Caco-2 (cell line): ENCODE data around the gene FRMD6. TPM values are rescaled to one million over a fixed set of nuclear protein-coding genes. Genes with fewer than 3 reads are reported as not detected.

ENCODE experiments used
- BruUV-seq: library from RNA; stranded (reverse); fragments of 400-500 nt; replicated peaks from 2 replicates; lab custom pipeline; 2021; lab: Mats Ljungman, UMichigan
- CTCF ChIA-PET: fragments of 300-600 bp; sonication (Branson Sonifier 250); formaldehyde crosslinking; loops from one replicate; lab custom pipeline; 2022; ENCODE audit warnings: antibody characterized with exemption; lab: Charles Lee
- POLR2A ChIA-PET: fragments of 300-600 bp; sonication (Branson Sonifier 250); formaldehyde crosslinking; loops from one replicate; lab custom pipeline; 2022; ENCODE audit warnings: antibody characterized with exemption; lab: Charles Lee
- DNase-seq, 2 experiments: peaks; one replicate each; pipeline versions ENCODE4 v3.0.0 to v3.0.0-alpha.2; 2020 to 2022
- H3K27me3 ChIP-seq: replicated peaks from 2 replicates; pipeline ENCODE4 v1.6.0; 2011; ENCODE audit warnings: low read length; ENCODE audit not compliant: control insufficient read depth, insufficient read depth
- H3K36me3 ChIP-seq: 2 replicates; pipeline ENCODE4 v1.5.1; 2011; ENCODE audit warnings: low read length; ENCODE audit not compliant: control insufficient read depth, insufficient read depth
- H3K4me1 ChIP-seq: fragments of 250-450 bp; sonication (Bioruptor Pico); 2 replicates; pipeline ENCODE4 v1.5.1; 2020; ENCODE audit warnings: mild to moderate bottlenecking
- H3K4me3 ChIP-seq: 2 replicates; pipeline ENCODE4 v1.5.1; 2011; ENCODE audit warnings: low read depth, mild to moderate bottlenecking, control low read depth, low read length
- H3K9me3 ChIP-seq: fragments of 250-450 bp; sonication (Bioruptor Pico); 2 replicates; pipeline ENCODE4 v1.5.1; 2020; ENCODE audit warnings: mild to moderate bottlenecking, moderate library complexity
- H3K27ac Mint-ChIP-seq: one replicate; pipeline ENCODE4 v1.8.0; 2022; ENCODE audit warnings: mixed read lengths; ENCODE audit not compliant: unreplicated experiment
- H3K27me3 Mint-ChIP-seq: one replicate; pipeline ENCODE4 v1.8.0; 2022; ENCODE audit warnings: mixed read lengths; ENCODE audit not compliant: insufficient read depth, unreplicated experiment
- H3K36me3 Mint-ChIP-seq: one replicate; pipeline ENCODE4 v1.8.0; 2022; ENCODE audit warnings: mild to moderate bottlenecking, mixed read lengths; ENCODE audit not compliant: insufficient read depth, unreplicated experiment
- H3K4me1 Mint-ChIP-seq: one replicate; pipeline ENCODE4 v1.8.0; 2022; ENCODE audit warnings: low read depth, mixed read lengths; ENCODE audit not compliant: unreplicated experiment
- H3K4me3 Mint-ChIP-seq: one replicate; pipeline ENCODE4 v1.8.0; 2022; ENCODE audit warnings: mild to moderate bottlenecking, moderate library complexity, mixed read lengths; ENCODE audit not compliant: unreplicated experiment
- H3K9me3 Mint-ChIP-seq: one replicate; pipeline ENCODE4 v1.8.0; 2022; ENCODE audit warnings: mixed read lengths; ENCODE audit not compliant: unreplicated experiment
- intact Hi-C: fragments of 100-400 bp; cut with micrococcal nuclease; formaldehyde crosslinking; loops from one replicate; pipeline ENCODE4 v1.10.0; 2022; ENCODE audit not compliant: unreplicated experiment
- total RNA-seq: library from RNA; stranded (reverse); gene quantifications from 2 replicates; pipeline ENCODE4 v1.2.3, GENCODE V29; 2022
- TF ChIP-seq, protein P1 (sequence below), 2 experiments: fragments of 200-600 bp in 1 of 2; IDR thresholded peaks; 1 replicate in 1 of 2; 2 replicates in 1 of 2; pipeline versions ENCODE4 v1.5.1 to v1.8.0; 2011 to 2022; ENCODE audit warnings: antibody characterized with exemption in 1 of 2, control low read depth in 1 of 2, inconsistent platforms in 1 of 2, low read depth in 1 of 2, low read length in 1 of 2, mild to moderate bottlenecking in 1 of 2, moderate library complexity in 1 of 2; ENCODE audit not compliant: insufficient read depth in 1 of 2, severe bottlenecking in 1 of 2, unreplicated experiment in 1 of 2

FRMD6 gene
- total RNA-seq, 1 experiment from 2014 or later: 35.7 TPM

DNA sequence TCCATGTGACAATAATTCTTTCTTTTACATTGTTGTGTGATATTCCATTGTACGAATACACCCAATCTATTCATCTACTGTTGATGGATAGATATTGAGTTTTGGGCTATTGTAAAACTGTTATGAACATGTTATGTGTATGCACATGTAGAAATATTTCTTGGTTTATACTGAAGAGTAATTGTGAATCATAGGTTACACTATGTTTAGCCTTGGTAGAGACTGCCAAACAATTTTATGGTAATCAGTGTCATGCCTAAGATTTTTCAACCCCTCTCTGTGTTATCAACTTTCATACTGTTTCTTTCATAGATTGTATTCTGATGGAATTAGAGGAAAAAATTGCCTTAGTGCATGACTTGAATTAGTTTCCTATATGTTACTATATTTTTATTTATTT, 39.5 kb downstream of the FRMD6 start:
- Mint-ChIP-seq H3K4me1 (no peaks in the 10 kb centered on the region), H3K27me3 (no peaks in the 10 kb centered on the region), H3K9me3 (no peaks in the 10 kb centered on the region), H3K4me3 (no peak overlapping the region), H3K36me3 (no peaks in the 10 kb centered on the region), H3K27ac (no peak overlapping the region)
- ChIA-PET POLR2A (no interaction called here), CTCF (no interaction called here)
- Histone ChIP-seq H3K36me3 (no peaks in the 10 kb centered on the region), H3K27me3 (no peaks in the 10 kb centered on the region), H3K9me3 (no peaks in the 10 kb centered on the region), H3K4me3 (no peak overlapping the region), H3K4me1 (no peaks in the 10 kb centered on the region)
- intact Hi-C loops: no loop called here
- DNase-seq: no peak
- TF ChIP-seq, protein P1, sequence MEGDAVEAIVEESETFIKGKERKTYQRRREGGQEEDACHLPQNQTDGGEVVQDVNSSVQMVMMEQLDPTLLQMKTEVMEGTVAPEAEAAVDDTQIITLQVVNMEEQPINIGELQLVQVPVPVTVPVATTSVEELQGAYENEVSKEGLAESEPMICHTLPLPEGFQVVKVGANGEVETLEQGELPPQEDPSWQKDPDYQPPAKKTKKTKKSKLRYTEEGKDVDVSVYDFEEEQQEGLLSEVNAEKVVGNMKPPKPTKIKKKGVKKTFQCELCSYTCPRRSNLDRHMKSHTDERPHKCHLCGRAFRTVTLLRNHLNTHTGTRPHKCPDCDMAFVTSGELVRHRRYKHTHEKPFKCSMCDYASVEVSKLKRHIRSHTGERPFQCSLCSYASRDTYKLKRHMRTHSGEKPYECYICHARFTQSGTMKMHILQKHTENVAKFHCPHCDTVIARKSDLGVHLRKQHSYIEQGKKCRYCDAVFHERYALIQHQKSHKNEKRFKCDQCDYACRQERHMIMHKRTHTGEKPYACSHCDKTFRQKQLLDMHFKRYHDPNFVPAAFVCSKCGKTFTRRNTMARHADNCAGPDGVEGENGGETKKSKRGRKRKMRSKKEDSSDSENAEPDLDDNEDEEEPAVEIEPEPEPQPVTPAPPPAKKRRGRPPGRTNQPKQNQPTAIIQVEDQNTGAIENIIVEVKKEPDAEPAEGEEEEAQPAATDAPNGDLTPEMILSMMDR (IDR thresholded peaks at IDR 0.05; ENCODE audit: insufficient read depth in 1 of 2, low read depth in 1 of 2, low read length in 1 of 2, severe bottlenecking in 1 of 2, unreplicated experiment in 1 of 2): no peak
- BruUV-seq: no TSS peak

DNA sequence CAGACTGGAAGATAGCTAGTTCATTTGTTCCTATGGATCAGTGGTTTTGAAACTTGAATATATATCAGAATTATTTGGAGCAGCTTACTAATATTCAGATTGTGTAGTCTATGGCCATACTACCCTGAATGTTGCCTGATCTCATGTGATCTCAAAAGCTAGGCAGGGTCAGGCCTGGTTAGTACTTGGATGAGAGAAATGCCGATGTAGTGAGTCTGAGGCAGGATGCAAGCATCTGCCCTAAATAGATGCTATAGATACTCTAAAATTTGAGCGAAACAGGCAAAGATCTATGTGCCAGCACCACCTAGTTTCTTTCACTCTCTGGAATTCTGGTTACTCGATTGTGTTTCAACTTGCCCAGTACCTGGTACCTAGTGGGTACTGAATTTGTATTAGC, 40.9 kb downstream of the FRMD6 start:
- no TSS peak for BruUV-seq
- TF ChIP-seq, protein P1 (IDR thresholded peaks at IDR 0.05; ENCODE audit: insufficient read depth in 1 of 2, low read depth in 1 of 2, low read length in 1 of 2, severe bottlenecking in 1 of 2, unreplicated experiment in 1 of 2): no peak
- H3K4me1 Mint-ChIP-seq: no peaks in the 10 kb centered on the region
- CTCF ChIA-PET: no interaction called here
- POLR2A ChIA-PET: no interaction called here
- H3K9me3 ChIP-seq: no peaks in the 10 kb centered on the region
- H3K27me3 ChIP-seq: no peaks in the 10 kb centered on the region
- no peak overlapping the region for H3K27ac Mint-ChIP-seq
- H3K36me3 ChIP-seq: no peaks in the 10 kb centered on the region
- H3K4me3 ChIP-seq: no peak overlapping the region
- H3K4me1 ChIP-seq: no peaks in the 10 kb centered on the region
- no peak overlapping the region for H3K4me3 Mint-ChIP-seq
- intact Hi-C loops: no loop called here
- H3K27me3 Mint-ChIP-seq: no peaks in the 10 kb centered on the region
- no peak for DNase-seq
- no peaks in the 10 kb centered on the region for H3K9me3 Mint-ChIP-seq
- no peaks in the 10 kb centered on the region for H3K36me3 Mint-ChIP-seq

DNA sequence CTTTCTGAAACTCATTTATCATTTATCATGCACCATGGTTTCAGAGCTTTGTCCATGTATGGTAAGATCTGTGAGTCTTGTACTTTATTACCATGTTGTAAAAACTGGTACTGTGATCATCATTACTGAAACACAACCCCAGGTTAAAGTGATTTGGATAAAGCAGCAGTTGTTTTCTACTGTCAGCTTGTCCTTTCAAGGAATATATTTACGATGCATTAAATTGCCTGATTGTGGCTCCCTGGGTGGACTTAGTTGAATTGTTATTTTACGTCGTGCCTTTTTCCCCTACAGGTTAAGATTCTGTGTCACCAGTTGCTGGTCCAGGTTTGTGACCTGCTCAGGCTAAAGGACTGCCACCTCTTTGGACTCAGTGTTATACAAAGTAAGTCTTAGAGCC, 46.1 kb downstream of the FRMD6 start:
- intact Hi-C loops: no loop called here
- Mint-ChIP-seq H3K4me3 (no peak overlapping the region), H3K27ac (no peak overlapping the region), H3K36me3 (peaks cover 21% of the 10 kb centered on the region), H3K9me3 (no peaks in the 10 kb centered on the region), H3K27me3 (no peaks in the 10 kb centered on the region), H3K4me1 (peaks cover 11% of the 10 kb centered on the region)
- DNase-seq: no peak
- H3K4me3 ChIP-seq: no peak overlapping the region
- H3K4me1 ChIP-seq: 0 out of 2 replicates have a peak, but pooled peaks cover 3% of the 10 kb centered on the region
- CTCF ChIA-PET: no interaction called here
- H3K9me3 ChIP-seq: no peaks in the 10 kb centered on the region
- BruUV-seq: no TSS peak
- no peaks in the 10 kb centered on the region for H3K36me3 ChIP-seq
- POLR2A ChIA-PET: no interaction called here
- TF ChIP-seq, protein P1 (IDR thresholded peaks at IDR 0.05; ENCODE audit: insufficient read depth in 1 of 2, low read depth in 1 of 2, low read length in 1 of 2, severe bottlenecking in 1 of 2, unreplicated experiment in 1 of 2): no peak
- H3K27me3 ChIP-seq: no peaks in the 10 kb centered on the region
